ENCODE results near the gene WDTC1.

WDTC1 gene

DNA sequence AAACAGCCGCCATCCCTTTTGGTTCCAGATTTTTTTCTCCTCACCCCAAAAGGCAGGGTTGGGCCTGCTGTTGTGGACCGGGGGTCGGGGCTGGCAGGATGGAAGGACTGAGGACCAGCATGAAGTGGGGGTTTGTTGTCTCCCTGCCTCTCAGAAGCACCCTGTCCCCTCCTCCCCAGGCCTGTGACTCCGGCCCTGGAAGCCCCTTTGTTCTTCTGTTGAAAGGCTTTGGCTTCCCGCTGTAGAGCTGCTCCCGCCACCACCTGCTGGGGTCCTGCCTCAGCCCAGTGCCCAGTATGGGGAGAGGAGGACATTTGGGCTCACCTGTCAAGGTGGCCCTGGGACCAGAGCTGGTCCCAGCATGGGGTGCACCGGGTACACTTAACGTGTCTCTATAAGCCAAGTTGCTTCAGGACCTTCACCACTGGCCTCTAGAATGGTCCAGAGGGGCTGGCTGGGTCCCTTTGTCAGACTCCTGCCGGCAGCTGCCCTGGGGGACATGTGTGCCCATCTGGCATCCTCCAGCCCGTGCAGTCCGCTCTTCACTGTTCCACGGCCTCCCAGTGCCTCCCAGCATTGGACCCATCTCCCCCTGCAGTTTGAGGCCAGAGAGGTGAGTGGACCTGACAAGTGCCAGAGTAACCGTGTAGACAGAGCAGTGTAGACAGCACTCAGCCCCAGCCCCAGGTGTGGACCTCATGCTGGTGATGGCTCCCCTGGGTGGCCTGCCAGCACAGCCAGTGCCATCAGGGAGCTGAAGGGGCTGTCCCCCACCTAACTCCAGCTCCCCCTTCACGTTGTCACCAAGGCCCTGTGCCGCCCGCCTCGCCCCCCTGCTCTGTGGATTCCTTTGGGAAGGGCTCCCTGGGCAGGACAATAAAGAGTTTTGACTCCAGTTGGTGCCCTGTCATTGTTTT lies 101.3 kb downstream of the WDTC1 start:
- Histone ChIP-seq H3F3A (ENCODE audit: insufficient read depth, low read length) (no peaks in the 10 kb centered on the region), H2AFZ (ENCODE audit: low read length) (no peak overlapping the region), H3K27ac (ENCODE audit: low read length) (no peak overlapping the region), H3K4me3 (ENCODE audit: low read length) (no peak overlapping the region), H3K79me2 (ENCODE audit: low read length) (peaks cover 11% of the 10 kb centered on the region), H3K9me3 (replicated peaks; ENCODE audit: insufficient read depth, low read length) (no peaks in the 10 kb centered on the region), H3K9ac (ENCODE audit: low read length) (no peak overlapping the region), H3K36me3 (replicated peaks; ENCODE audit: insufficient read depth, low read length) (no peaks in the 10 kb centered on the region; the same call in 1 of the 2 replicates), H4K20me1 (ENCODE audit: insufficient read depth, low read length) (no peaks in the 10 kb centered on the region), H3K27me3 (replicated peaks; ENCODE audit: insufficient read depth, low read length) (no peaks in the 10 kb centered on the region), H3K4me2 (ENCODE audit: low read depth, low read length) (no peak overlapping the region), H3K9me2 (replicated peaks; ENCODE audit: insufficient read depth, low read length) (no peaks in the 10 kb centered on the region), H3K4me1 (ENCODE audit: low read length) (no peaks in the 10 kb centered on the region)
- TF ChIP-seq EZH2phosphoT487 (IDR thresholded peaks at IDR 0.05; ENCODE audit: low read length) (no peak), EZH2 (optimal IDR thresholded peaks at IDR 0.05; ENCODE audit: low read depth, low read length) (no peak)
- TF ChIP-seq, protein P1, sequence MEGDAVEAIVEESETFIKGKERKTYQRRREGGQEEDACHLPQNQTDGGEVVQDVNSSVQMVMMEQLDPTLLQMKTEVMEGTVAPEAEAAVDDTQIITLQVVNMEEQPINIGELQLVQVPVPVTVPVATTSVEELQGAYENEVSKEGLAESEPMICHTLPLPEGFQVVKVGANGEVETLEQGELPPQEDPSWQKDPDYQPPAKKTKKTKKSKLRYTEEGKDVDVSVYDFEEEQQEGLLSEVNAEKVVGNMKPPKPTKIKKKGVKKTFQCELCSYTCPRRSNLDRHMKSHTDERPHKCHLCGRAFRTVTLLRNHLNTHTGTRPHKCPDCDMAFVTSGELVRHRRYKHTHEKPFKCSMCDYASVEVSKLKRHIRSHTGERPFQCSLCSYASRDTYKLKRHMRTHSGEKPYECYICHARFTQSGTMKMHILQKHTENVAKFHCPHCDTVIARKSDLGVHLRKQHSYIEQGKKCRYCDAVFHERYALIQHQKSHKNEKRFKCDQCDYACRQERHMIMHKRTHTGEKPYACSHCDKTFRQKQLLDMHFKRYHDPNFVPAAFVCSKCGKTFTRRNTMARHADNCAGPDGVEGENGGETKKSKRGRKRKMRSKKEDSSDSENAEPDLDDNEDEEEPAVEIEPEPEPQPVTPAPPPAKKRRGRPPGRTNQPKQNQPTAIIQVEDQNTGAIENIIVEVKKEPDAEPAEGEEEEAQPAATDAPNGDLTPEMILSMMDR (IDR thresholded peaks at IDR 0.05; ENCODE audit: low read length): no peak
- DNase-seq: no peak

DNA sequence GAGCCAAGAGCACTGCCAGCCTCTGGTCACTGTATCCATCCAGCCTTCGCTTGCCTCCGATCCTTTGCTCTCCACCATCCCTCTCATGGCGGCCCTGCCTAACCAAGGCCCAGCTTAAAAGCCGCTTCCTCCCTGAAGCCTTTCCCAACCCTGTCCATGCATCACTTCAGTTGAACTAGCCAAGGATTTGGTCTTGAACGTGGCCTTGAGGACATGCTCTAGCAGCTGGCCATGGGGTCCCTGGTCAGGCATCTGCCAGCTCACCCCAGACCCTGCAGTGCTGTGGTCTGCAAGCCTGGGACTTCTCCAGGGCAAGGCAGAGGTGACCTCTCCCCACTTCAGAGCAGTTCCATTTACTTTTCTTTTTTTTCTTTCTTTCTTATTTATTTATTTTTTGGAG lies 102.3 kb downstream of the WDTC1 start:
- Histone ChIP-seq H2AFZ (ENCODE audit: low read length) (no peak overlapping the region), H3K9me3 (replicated peaks; ENCODE audit: insufficient read depth, low read length) (no peaks in the 10 kb centered on the region), H3K4me1 (ENCODE audit: low read length) (peaks cover 7% of the 10 kb centered on the region), H3K79me2 (ENCODE audit: low read length) (0 out of 2 replicates have a peak, but pooled peaks cover 3% of the 10 kb centered on the region), H3K9me2 (replicated peaks; ENCODE audit: insufficient read depth, low read length) (no peaks in the 10 kb centered on the region), H4K20me1 (ENCODE audit: insufficient read depth, low read length) (no peaks in the 10 kb centered on the region), H3K27me3 (replicated peaks; ENCODE audit: insufficient read depth, low read length) (no peaks in the 10 kb centered on the region), H3K36me3 (replicated peaks; ENCODE audit: insufficient read depth, low read length) (no peaks in the 10 kb centered on the region; the same call in 1 of the 2 replicates), H3K9ac (ENCODE audit: low read length) (no peak overlapping the region), H3K4me3 (ENCODE audit: low read length) (no peak overlapping the region), H3F3A (ENCODE audit: insufficient read depth, low read length) (no peaks in the 10 kb centered on the region), H3K27ac (ENCODE audit: low read length) (no peak overlapping the region), H3K4me2 (ENCODE audit: low read depth, low read length) (no peak overlapping the region)
- TF ChIP-seq EZH2 (optimal IDR thresholded peaks at IDR 0.05; ENCODE audit: low read depth, low read length) (no peak), EZH2phosphoT487 (IDR thresholded peaks at IDR 0.05; ENCODE audit: low read length) (no peak)
- TF ChIP-seq, protein P1 (IDR thresholded peaks at IDR 0.05; ENCODE audit: low read length): no peak
- DNase-seq: no peak

- no peaks in the 10 kb centered on the region; the same call in 1 of the 2 replicates for H3K36me3 ChIP-seq (replicated peaks; ENCODE audit: insufficient read depth, low read length)
- H3K9me2 ChIP-seq (replicated peaks; ENCODE audit: insufficient read depth, low read length): no peaks in the 10 kb centered on the region
- H3K4me3 ChIP-seq (ENCODE audit: low read length): no peak overlapping the region
- H3K27ac ChIP-seq (ENCODE audit: low read length): no peak overlapping the region
- H3K27me3 ChIP-seq (replicated peaks; ENCODE audit: insufficient read depth, low read length): no peaks in the 10 kb centered on the region
- no peaks in the 10 kb centered on the region for H4K20me1 ChIP-seq (ENCODE audit: insufficient read depth, low read length)
- no peak overlapping the region for H2AFZ ChIP-seq (ENCODE audit: low read length)
- H3K79me2 ChIP-seq (ENCODE audit: low read length): no peaks in the 10 kb centered on the region
- DNase-seq: no peak
- H3K9me3 ChIP-seq (replicated peaks; ENCODE audit: insufficient read depth, low read length): no peaks in the 10 kb centered on the region
- no peaks in the 10 kb centered on the region for H3F3A ChIP-seq (ENCODE audit: insufficient read depth, low read length)
- H3K4me2 ChIP-seq (ENCODE audit: low read depth, low read length): no peak overlapping the region
- H3K9ac ChIP-seq (ENCODE audit: low read length): no peak overlapping the region
- TF ChIP-seq, protein P1 (IDR thresholded peaks at IDR 0.05; ENCODE audit: low read length): no peak
- TF ChIP-seq EZH2phosphoT487 (IDR thresholded peaks at IDR 0.05; ENCODE audit: low read length) (no peak), EZH2 (optimal IDR thresholded peaks at IDR 0.05; ENCODE audit: low read depth, low read length) (no peak)
- H3K4me1 ChIP-seq (ENCODE audit: low read length): peaks cover 13% of the 10 kb centered on the region
These were observed 104.3 kb downstream of the WDTC1 start for GRCh38 chr1:27338751-27339150.

All from MM.1S (cell line).